Keratinocyte (primary cell): Measurements from ENCODE around the gene ARHGAP22. TPM values are rescaled to one million over a fixed set of nuclear protein-coding genes. Genes with fewer than 3 reads are reported as not detected.
A peak's percentile ranks its signal among the peaks of the same experiment; 100 is the strongest.

Source experiments
- DNase-seq: peaks from one replicate; pipeline ENCODE4 v3.0.0-alpha.2; 2011; ENCODE audit warnings: low read depth, missing footprints, low spot score
- FAIRE-seq: peaks from 2 replicates; lab custom pipeline; 2011; peaks lifted over from hg19 to GRCh38; lab: Jason Lieb, UNC
- H2AFZ ChIP-seq: 2 replicates; pipeline ENCODE4 v1.6.0; 2012; ENCODE audit warnings: low read length, control low read depth, inconsistent platforms; ENCODE audit not compliant: control insufficient read depth
- H3K27ac ChIP-seq: 2 replicates; pipeline ENCODE4 v1.5.1; 2011; ENCODE audit warnings: low read length; ENCODE audit not compliant: control insufficient read depth, insufficient read depth
- H3K27me3 ChIP-seq: 3 replicates; pipeline ENCODE4 v1.6.0; 2011; ENCODE audit warnings: low read length; ENCODE audit not compliant: control insufficient read depth, insufficient read depth; ENCODE audit errors: extremely low read depth
- H3K36me3 ChIP-seq, 2 experiments: 2 replicates in 1 of 2; 3 replicates in 1 of 2; pipeline ENCODE4 v1.5.1; 2011; ENCODE audit warnings: low read length in 2 of 2, mild to moderate bottlenecking in 1 of 2; ENCODE audit not compliant: control insufficient read depth in 2 of 2, insufficient read depth in 2 of 2; ENCODE audit errors: extremely low read depth in 1 of 2
- H3K4me1 ChIP-seq: 3 replicates; pipeline ENCODE4 v1.5.1; 2011; ENCODE audit warnings: low read length; ENCODE audit not compliant: control insufficient read depth, insufficient read depth; ENCODE audit errors: extremely low read depth
- H3K4me2 ChIP-seq: 3 replicates; pipeline ENCODE4 v1.6.0; 2011; ENCODE audit warnings: low read depth, low read length; ENCODE audit not compliant: control insufficient read depth, insufficient read depth; ENCODE audit errors: extremely low read depth
- H3K4me3 ChIP-seq, 3 experiments: fragments of 200-600 bp in 1 of 3; sonication (generic) in 1 of 3; 2 replicates in 2 of 3; 3 replicates in 1 of 3; pipeline ENCODE4 v1.5.1; 2011 to 2016; ENCODE audit warnings: low read length in 3 of 3, mild to moderate bottlenecking in 3 of 3, control low read depth in 2 of 3, inconsistent platforms in 1 of 3, low read depth in 1 of 3, mixed read lengths in 1 of 3, mixed run types in 1 of 3, moderate library complexity in 1 of 3; ENCODE audit not compliant: control insufficient read depth in 2 of 3, insufficient read depth in 2 of 3; ENCODE audit errors: extremely low read depth in 1 of 3
- H3K79me2 ChIP-seq: 2 replicates; pipeline ENCODE4 v1.6.0; 2012; ENCODE audit warnings: low read length; ENCODE audit not compliant: control insufficient read depth, insufficient read depth
- H3K9ac ChIP-seq: 3 replicates; pipeline ENCODE4 v1.6.0; 2011; ENCODE audit warnings: low read length; ENCODE audit not compliant: control insufficient read depth, insufficient read depth; ENCODE audit errors: extremely low read depth
- H3K9me1 ChIP-seq: 3 replicates; pipeline ENCODE4 v1.6.0; 2011; ENCODE audit warnings: low read length; ENCODE audit not compliant: control insufficient read depth, insufficient read depth; ENCODE audit errors: extremely low read depth
- H3K9me3 ChIP-seq: 2 replicates; pipeline ENCODE4 v1.5.1; 2012; ENCODE audit warnings: low read depth, low read length; ENCODE audit not compliant: control insufficient read depth
- H4K20me1 ChIP-seq: 3 replicates; pipeline ENCODE4 v1.6.0; 2011; ENCODE audit warnings: low read length; ENCODE audit not compliant: control insufficient read depth, insufficient read depth; ENCODE audit errors: extremely low read depth
- EZH2 ChIP-seq: IDR thresholded peaks from one replicate; pipeline ENCODE4 v1.6.1; 2012; ENCODE audit warnings: inconsistent platforms, mild to moderate bottlenecking, low read length, moderate library complexity
- dilution Hi-C: fragments of 300-500 bp; cut with MboI; formaldehyde crosslinking; loops from one replicate; pipeline ENCODE4 v1.7.0; 2020; ENCODE audit warnings: low sequenced_read_pairs; ENCODE audit not compliant: extremely low pct_ligation_motif_present
- polyA plus RNA-seq, 5 experiments: library from polyadenylated mRNA; depleted of rRNA in 3 of 5; stranded (reverse) in 3 of 5; stranded (forward) in 1 of 5; unstranded in 1 of 5; fragments of >200 nt; gene quantifications; 1 replicate in 1 of 5; 2 replicates in 3 of 5; 3 replicates in 1 of 5; pipeline versions ENCODE4 v1.2.1 to v1.2.3, GENCODE V29; 2011 to 2012; ENCODE audit warnings: missing spikeins in 2 of 5, low read depth in 1 of 5, low replicate concordance in 1 of 5
- TF ChIP-seq, protein P1 (sequence below), 3 experiments: IDR thresholded peaks in 1 of 3; conservative IDR thresholded peaks in 1 of 3; optimal IDR thresholded peaks in 1 of 3; 2 replicates in 2 of 3; 3 replicates in 1 of 3; pipeline versions ENCODE3 to v1.5.1; 2011; ENCODE audit warnings: low read length in 3 of 3, mild to moderate bottlenecking in 3 of 3, moderate library complexity in 2 of 3, control low read depth in 1 of 3, inconsistent platforms in 1 of 3; ENCODE audit not compliant: insufficient read depth in 2 of 3; ENCODE audit errors: extremely low read depth in 1 of 3

Gene ARHGAP22
- polyA plus RNA-seq, 1 donor (not counting 4 experiments of a cell fraction or from before 2014, with no cell fraction given): 4.9 TPM

DNA sequence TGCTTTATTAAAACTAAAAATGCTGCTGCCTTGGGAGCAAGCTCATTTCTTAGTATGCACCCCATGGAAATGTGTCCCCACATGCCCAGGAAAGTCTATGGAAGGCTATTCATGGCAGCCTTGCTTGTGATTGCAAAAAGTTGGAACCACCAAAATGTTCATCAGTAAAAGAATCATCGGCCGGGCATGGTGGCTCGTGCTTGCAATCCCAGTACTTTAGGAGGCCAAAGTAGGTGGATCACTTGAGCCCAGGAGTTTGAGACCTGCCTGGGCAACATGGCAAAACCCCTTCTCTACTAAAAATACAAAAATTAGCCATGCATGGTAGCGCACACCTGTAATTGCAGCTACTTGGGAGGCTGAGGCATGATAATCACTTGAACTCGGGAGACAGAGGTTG lies 79.8 kb downstream of the ARHGAP22 start:
- dilution Hi-C loops: no loop called here
- H3K4me2 ChIP-seq: no peak overlapping the region
- TF ChIP-seq, protein P1, sequence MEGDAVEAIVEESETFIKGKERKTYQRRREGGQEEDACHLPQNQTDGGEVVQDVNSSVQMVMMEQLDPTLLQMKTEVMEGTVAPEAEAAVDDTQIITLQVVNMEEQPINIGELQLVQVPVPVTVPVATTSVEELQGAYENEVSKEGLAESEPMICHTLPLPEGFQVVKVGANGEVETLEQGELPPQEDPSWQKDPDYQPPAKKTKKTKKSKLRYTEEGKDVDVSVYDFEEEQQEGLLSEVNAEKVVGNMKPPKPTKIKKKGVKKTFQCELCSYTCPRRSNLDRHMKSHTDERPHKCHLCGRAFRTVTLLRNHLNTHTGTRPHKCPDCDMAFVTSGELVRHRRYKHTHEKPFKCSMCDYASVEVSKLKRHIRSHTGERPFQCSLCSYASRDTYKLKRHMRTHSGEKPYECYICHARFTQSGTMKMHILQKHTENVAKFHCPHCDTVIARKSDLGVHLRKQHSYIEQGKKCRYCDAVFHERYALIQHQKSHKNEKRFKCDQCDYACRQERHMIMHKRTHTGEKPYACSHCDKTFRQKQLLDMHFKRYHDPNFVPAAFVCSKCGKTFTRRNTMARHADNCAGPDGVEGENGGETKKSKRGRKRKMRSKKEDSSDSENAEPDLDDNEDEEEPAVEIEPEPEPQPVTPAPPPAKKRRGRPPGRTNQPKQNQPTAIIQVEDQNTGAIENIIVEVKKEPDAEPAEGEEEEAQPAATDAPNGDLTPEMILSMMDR (optimal IDR thresholded peaks at IDR 0.05 in 1 of 3, IDR thresholded peaks at IDR 0.05 in 1 of 3, conservative IDR thresholded peaks at IDR 0.05 in 1 of 3; ENCODE audit: extremely low read depth in 1 of 3, insufficient read depth in 2 of 3, low read length in 3 of 3): no peak
- no peak for TF ChIP-seq EZH2
- H3K9me1 ChIP-seq: no peaks in the 10 kb centered on the region
- H3K36me3 ChIP-seq: no peaks in the 10 kb centered on the region
- no peak overlapping the region for H2AFZ ChIP-seq
- no peaks in the 10 kb centered on the region for H3K79me2 ChIP-seq
- no peak overlapping the region for H3K27ac ChIP-seq
- no peak for FAIRE-seq
- H3K9me3 ChIP-seq: no peaks in the 10 kb centered on the region
- no peaks in the 10 kb centered on the region for H4K20me1 ChIP-seq
- no peak for DNase-seq
- H3K4me3 ChIP-seq: no peak overlapping the region
- peaks cover 50% of the 10 kb centered on the region for H3K27me3 ChIP-seq
- peaks cover 5% of the 10 kb centered on the region for H3K4me1 ChIP-seq
- H3K9ac ChIP-seq: no peak overlapping the region

DNA sequence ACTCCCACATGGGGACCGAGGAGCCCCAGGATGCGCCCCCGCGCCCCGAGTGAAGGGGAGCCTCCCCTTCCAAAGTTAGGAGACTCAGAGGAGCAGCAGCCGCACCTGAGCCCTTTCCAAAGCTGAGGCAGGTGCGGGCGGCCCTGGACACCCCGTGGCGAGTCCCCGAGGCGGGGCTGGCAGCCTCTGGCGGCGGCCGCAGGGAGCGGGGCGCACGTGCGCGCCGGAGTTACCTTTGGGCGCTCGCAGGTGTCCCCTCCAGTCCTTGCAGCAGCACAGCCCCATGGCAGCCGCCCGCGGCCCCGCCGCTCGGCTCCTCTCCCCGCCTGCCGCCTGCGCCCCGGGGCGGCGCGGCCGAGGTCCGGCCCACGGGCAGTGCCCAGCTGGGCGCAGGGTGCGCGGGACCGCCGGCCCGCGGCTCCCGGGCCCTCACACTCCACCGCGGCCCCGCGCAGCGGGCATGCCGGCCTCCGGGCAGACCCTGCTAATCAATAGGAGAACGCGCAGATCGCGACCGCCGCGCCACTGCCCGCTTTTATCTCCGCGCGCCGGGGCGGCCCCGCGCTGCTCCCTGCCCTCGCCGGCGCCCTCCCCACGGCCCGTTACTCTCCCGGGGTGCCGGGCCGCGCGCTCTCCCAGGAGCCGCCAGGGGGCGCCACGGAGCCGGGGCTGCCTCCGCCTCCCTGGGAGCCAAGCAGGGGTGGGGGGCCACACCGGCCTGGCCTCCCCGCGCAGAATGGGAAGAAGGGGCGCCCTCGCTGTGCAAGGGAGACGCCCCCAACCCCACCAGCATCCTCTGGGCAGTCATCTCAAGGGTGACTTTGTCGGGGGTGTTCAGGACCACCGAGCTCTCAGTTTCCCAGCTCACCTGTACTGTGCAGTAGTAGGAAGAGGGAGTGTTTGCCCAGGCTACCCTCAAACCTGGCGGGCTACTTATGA lies 80.8 kb downstream of the ARHGAP22 start:
- Histone ChIP-seq H3K4me3 (peak overlapping the region in 1 of 3 experiments; percentile 20), H3K79me2 (no peaks in the 10 kb centered on the region), H3K9ac (no peak overlapping the region), H3K27ac (no peak overlapping the region), H2AFZ (no peak overlapping the region), H3K36me3 (no peaks in the 10 kb centered on the region), H3K4me1 (peaks cover 5% of the 10 kb centered on the region), H3K9me1 (no peaks in the 10 kb centered on the region), H3K9me3 (no peaks in the 10 kb centered on the region), H3K4me2 (peak overlapping the region; percentile 5), H3K27me3 (peaks cover 50% of the 10 kb centered on the region), H4K20me1 (no peaks in the 10 kb centered on the region)
- TF ChIP-seq EZH2: no peak
- TF ChIP-seq, protein P1 (optimal IDR thresholded peaks at IDR 0.05 in 1 of 3, IDR thresholded peaks at IDR 0.05 in 1 of 3, conservative IDR thresholded peaks at IDR 0.05 in 1 of 3; ENCODE audit: extremely low read depth in 1 of 3, insufficient read depth in 2 of 3, low read length in 3 of 3): peak in 2 of 3 experiments; percentile 44
- DNase-seq: no peak
- no peak for FAIRE-seq
- dilution Hi-C loops: no loop called here
